GM21619 (cell line): Measurements from ENCODE around the gene PRC1.
"Not testable (repeated sequence)": the region's sequence is repeated elsewhere in the genome, so short reads cannot be mapped to it uniquely, and the experiment has no call there.

Experiments
- ATAC-seq: cut with Tn5 transposase; IDR thresholded peaks from one replicate; pipeline ENCODE4 v1.9.1; 2021; ENCODE audit not compliant: unreplicated experiment

The PRC1 gene, protein sequence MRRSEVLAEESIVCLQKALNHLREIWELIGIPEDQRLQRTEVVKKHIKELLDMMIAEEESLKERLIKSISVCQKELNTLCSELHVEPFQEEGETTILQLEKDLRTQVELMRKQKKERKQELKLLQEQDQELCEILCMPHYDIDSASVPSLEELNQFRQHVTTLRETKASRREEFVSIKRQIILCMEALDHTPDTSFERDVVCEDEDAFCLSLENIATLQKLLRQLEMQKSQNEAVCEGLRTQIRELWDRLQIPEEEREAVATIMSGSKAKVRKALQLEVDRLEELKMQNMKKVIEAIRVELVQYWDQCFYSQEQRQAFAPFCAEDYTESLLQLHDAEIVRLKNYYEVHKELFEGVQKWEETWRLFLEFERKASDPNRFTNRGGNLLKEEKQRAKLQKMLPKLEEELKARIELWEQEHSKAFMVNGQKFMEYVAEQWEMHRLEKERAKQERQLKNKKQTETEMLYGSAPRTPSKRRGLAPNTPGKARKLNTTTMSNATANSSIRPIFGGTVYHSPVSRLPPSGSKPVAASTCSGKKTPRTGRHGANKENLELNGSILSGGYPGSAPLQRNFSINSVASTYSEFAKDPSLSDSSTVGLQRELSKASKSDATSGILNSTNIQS

DNA sequence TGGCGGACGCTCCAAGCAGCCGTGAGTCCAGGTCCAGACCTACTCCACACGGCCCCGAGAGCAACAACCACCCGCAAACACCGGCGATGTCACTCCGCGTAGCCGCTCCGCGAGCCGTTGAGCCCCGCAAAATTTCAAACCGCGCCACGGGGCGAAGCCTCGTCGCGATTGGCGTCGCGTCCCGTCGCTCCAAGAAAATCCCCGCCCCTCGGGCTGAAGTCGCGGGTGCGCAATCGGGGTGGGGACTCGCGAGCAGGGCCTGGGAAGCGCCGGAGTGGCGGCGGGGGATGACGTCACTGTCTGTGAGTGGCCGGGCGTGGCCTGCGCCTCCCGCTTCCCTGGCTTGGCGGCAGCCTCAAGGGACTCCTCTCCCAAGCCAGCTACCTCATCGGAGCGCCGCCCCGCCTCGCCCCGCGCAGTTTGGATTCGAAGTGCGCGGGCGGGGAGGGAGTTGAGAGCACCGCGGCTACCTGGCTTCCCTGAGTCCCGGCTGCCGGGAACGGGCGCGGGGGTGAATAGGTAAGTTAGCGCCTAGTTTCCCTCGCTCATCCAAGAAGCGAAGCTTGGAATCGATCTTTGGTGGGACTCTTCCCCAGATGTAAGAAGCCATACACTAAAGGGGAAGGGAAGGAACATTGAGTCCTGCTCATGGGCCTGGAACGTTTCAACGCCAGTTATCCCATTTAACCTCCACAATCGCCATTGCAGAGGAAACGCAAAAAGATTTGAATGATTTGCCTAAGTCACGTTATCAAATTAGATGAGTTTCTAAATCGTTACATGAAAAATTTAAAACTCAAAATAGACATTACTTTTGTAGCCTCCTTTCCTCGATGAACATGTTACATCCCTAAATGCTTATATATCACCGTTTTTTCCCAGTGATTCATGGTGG lies at the start of gene PRC1:
PRC1 (minus strand) TSS at position 119 of the 895 bp plus-strand sequence; CDS start at position 1, 118 bp downstream.
- ATAC-seq = peak; percentile 96

DNA sequence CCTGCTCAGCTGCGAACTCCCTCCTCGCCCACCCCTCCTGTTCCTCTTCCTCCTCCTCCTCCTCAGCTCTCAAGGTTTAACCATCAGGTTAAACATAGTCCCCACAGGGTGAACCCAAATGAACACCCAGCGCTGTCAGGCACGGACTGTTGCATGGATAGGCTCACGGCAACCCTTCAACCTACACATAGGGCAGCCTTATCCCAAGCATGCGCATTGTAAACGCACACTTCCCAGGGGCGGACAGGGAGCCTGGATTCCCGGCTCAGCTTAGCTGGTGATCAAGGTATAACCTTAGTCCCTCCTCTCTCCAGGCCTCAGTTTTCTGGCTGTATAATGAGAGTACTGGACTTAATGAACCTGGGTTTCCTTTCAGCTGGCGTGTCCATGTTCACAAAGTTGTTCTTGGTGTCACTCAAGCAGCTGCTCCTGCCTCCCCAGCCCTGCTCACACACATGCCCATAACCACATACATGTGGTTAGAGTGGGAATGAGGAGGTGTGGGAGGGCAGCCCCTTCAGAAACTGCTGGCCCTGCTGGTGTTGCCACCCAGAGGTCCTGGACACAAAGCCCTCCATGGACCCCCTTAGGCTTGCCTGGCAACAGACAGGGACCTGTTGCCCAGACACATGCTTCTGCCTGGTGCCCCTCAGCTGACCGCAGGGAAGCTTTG lies 49.0 kb upstream of the PRC1 start:
- ATAC-seq = no peak

DNA sequence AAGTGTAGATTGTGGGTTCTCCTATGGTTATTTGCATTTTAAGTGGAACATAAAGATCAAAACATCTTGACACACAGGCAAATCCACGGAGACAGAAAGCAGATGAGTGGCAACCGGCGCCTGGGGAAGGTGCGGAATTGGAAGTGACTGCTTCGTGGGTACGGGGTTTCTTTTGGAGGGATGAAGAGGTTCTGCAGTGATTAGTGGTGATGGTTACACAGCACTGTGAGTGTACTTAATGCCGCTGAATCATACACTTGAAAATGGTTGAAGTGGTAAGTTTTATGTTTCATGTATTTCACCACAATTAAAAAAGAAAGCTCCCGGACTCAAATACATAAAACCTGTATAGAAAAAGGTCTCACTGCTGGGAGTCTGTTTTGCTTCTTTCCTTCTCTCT lies 46.5 kb upstream of the PRC1 start:
- ATAC-seq = no peak

DNA sequence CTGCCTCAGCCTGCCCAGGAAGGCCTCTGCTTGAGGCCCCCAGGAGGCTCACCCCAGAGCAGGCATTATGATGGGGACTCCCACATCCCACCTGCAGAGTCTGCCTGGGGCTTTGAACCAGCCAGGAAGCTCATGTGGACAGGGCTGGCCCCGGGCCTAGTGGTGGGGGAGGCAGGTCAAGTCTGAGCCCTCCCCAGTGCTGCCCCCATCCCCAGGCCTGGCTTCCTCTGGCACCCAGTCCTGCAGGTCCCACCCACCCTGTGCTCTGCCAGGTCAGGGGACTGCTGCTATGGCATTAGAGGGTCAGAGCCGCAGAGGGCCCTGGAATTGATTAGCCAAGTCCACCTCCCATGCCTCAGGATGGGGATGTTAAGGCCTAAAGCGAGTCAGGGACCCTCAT lies 45.7 kb upstream of the PRC1 start:
- no peak for ATAC-seq

DNA sequence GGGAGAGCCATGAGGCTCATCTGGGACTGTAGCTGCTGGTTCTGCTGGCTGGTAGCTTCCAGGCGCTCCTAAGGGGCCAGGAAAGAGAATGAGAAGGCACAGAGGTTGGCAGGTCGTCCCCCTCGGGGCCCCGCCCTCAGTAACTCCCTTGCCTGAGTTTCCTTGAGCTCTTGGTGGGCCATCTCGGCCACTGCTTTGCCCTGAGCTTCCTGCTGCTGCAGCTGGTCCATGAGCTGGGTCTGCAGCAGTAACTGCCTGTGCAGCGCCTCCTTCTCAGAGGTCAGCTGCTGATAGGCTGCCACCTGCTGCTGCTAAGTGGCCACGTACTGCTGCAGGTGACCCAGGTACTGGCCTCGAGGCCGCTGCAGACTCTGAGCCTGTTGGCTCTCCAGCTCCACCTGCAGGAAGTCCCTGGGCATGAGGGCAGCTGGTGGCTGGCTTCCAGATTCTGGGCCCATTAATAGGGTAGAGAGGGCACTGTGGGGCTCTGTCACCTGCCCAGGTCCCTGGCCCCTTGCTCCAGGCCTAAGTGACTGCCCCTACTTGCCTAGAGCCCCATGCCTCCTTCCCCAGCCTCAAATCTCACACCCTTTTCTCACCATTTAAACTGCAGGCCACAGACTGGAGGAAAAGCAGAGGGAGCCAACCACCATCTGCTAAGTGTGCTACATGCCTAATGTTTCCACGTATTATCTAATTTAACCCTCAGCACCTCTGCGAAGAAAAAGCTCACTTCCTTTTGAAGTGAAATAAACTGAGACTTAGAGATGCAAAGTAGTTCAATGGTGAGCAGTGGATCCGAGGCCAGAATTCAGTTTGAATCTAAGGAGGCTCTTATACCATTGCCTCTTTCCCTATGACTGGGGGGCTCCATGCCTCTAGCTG lies 38.8 kb upstream of the PRC1 start:
- peak; percentile 62 for ATAC-seq

DNA sequence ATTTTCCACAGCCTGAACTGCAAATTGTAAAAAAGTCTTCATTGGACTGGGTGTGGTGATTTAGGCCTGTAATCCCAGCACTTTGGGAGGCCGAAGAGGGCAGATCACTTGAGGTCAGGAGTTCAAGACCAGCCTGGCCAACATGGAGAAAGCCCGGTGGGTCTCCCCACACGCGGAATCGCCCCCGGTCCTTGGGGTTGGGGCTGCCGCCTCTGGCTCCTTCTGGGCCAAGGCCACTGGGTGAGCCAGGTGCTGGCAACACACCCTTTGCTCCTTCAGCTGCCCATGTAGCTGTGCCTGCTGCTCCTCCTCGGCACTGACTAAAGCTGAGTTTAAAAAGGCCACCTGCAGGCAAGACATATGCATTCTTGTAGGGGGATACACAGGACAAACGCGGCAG lies 37.5 kb upstream of the PRC1 start:
- no peak for ATAC-seq

DNA sequence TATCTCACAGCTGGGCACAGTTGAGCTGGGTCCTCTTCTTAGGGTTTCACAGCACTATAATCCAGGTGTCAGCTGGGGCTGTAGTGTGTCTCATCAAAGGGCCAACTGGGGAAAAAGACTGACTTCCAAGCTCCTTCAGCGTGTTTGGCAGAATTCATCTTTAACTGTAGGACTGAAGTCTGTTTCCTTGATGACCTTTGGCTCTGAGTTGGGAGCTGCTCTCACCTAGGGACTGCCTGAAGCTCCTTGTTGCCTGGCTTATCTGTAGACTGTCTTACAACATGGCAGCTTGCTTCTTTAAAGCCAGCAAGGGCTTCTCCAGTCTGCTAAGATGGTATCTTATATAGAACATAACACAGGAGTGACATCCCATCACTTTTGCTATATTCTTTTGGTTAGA lies 33.3 kb upstream of the PRC1 start:
- ATAC-seq = no peak

DNA sequence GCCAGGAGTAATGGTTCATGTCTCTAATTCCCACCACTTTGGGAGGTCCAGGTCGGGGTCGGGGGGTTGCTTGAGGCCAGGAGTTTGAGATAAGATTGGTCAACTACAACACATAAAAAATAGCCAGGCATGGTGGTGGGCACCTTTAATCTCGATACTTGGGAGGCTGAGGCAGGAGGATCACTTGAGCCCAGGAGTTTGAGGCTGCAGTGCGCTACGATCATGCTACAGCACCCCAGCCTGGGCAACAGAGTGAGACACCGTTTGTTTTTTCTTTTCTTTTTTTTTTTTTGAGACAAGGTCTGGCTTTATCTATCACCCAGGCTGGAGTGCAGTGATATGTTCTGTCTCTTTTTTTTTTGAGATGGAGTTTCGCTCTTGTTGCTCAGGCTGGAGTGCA lies 29.4 kb upstream of the PRC1 start:
- ATAC-seq = no peak

DNA sequence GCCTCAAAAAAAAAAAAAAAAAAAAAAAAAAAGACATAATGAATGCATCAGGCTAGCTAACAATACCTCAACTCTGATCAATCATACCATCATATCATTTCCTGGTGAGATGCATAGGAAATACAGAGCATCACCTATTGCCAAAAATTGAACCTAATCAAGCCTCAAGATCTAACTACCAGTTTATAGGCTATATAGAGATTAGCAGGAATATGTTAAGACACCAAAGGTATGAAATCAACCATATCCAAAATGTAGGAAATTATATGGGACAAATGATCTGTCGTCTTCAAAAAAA lies 28.4 kb upstream of the PRC1 start:
- ATAC-seq = peak; percentile 19

DNA sequence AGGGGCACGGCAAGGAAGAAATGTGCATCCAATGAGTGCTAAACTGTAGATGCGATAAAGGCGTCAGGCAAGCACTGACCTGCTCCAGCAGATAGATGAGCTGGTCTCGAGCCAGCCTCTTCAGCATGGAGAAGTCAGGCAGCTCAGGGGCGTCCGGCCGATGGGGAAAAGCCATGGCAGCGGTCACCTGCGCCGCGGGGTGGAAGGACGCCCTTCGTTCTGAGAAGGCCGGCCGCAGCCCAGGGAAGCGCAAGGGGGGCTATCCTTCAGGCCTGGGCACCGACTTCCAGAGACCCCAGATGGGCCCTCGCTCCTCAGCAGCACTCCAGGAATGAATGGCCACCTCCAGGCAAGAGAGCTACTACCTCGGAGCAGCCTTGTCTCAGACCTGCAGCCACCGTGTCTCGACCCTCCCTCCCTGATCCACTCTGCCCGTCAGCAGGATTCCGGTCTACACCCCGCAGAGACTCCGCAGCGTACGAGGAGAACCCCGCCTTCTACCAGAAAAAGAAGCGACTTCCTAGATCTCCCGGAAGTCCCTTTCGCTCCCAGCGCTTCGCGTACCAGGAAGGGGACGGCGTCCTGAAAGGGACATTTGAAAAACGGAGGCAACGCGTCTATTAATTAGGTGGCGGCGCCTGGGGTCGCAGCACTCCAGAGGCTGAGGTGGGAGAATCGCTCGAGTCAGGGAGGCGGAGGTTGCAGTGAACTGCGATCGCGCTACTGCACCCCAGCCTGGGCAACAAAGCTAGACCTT lies 27.9 kb upstream of the PRC1 start, which contains the start of gene VPS33B:
VPS33B (minus strand) TSS at position 520 of the 757 bp plus-strand sequence; CDS start at position 175, 345 bp downstream.
- peak; percentile 70 for ATAC-seq

DNA sequence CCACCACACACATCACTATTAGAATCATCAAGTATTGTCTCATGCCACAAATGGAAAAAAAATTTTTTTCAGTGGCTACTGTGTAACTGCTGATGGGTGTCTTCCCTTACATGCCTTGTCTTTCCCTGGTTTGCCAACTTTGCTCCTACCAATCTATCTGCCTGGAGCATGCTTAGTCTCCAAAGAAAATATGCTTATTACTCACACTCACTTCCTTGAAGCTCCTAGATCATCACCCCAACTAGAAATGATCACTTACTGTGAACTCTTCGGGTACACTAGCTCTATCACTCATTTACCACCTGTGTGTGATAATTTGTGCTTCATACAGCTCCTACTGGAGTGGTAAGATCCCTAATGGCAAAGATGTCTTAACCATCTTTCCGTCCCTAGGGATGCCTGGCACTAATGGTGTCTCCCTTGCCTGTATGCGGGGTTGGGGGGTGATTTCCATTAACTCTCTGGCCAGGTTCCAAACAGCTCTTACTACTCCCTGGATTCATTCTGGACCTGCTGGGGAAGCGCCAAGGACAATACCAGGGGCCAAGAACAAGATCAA lies 27.3 kb upstream of the PRC1 start:
- ATAC-seq = no peak

DNA sequence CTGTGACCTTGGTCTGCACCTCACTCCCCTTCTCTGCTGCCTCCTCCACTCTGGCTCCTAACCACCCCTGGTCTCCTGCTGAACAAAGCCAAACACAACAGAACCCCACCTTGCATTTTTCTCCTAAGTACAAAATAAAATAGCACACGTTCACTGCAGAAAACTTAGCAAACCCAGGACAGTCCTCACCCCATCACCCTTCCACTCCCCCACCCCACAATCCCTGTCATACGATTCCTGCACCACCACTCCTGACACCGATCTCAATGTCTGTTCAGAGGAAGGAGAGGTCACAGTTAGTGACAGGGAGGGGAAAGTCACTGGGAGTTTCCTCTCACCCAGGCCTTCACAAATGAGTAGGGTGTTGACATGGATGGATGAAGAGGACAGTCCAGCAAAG lies 23.8 kb upstream of the PRC1 start:
- ATAC-seq = no peak

DNA sequence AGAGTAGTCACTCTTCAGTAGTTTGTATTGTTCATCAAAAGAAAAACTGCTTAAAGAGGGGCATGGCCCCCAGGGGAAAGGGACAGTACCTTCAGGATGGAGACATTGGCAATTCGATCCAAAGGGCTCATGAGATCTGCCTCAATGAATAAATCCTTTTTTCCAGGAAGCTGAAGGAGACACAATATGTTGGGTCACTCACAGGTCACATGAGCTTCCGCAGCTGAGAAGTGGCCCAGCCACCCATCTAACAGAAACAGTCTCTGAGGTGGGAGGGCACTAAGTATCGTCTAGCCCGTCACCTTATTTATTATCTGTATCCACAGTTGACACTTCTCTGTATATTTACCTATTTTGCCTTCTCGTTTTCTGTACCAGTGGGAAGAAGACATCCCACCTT lies 23.4 kb upstream of the PRC1 start:
- no peak for ATAC-seq

DNA sequence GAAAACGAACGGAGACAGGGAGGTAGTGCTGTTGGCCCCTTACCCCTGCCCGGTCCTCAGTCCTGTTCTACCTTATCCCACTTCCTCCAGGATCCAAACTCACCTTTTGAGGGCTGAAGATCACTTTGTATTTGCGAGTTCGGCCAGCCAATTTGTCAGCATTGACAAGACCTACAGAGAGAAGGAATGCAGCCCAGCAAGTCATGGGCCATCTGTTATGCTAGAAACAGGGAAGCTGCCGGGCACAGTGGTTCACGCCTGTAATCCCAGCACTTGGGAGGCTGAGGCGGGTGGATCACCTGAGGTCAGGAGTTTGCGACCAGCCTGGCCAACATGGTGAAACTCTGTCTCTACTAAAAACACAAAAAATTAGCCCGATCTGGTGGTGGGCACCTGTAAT lies 19.4 kb upstream of the PRC1 start:
- ATAC-seq = not testable (repeated sequence)

DNA sequence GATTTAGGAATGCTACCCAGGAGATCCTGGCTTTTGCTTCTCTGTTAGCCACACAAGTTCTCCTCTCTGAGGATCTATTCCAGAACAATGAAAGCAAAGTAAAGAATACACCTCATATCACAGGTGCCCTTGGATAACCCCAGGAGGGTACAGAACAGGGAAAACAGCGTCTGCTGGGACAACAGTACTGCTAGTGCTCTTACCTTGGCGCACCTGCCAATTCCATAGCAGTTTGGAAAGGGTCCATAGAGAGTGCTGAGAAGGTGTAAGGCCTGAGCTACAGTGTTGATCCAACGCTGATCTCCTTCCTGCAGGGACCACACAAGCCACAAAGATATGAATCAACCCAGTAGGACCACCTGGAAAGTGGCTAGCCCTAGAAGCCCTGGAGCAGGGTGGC lies 12.9 kb upstream of the PRC1 start:
- no peak for ATAC-seq

DNA sequence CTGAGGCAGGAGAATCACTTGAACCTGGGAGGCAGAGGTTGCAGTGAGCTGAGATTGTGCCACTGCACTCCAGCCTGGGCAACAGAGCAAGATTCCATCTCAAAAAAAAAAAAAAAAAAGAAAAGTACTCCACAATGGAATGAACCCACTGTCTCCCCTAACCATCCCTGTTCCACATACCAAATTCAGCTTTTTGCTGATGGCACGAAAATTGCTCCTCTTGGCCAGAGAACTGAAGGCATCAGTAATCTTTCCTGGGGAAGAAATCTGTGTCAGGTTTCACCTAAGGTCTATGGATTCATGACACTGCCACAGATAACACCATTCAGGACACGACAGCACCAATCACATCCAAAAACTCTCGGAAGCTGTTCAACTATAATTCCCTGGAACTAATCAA lies 6.9 kb upstream of the PRC1 start:
- ATAC-seq = no peak

DNA sequence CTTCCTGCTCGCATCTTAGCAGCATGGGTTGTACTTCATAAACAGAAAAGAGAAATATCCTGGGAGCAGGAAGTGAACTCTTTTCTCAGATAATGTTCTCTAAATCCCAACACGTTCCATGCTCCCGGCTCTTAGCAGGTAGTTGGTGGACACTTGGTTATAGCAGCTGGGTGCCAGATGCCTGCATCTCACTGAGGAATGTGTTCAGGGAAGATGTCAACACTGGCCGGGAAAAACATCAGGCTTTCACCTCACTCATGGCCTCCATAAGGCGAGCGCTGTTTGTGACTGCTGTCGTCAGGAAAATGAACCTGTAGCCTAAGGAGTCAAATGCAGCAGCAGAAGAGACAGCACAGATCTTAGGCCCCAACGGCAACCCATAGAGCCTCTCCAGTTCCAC lies 4.4 kb upstream of the PRC1 start:
- no peak for ATAC-seq

DNA sequence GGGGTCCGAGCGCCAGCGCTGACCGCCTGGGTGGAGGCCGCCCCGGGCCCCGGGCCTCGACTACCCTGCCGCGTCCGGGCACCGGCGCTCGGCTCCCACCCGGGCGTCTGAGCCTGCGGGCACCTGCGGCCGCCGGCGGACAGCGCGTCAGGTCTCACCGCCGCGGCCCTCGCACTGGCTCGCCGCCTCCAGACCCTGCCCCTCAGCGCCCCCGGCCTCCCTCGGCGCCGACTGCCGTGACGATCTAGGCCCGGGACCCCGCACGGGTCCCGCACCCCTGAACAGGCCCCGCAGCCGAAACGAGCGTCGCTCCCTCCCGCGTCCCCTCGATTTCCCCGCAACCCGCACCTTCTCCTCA lies 297 bp downstream of the PRC1 start:
- peak; percentile 18 for ATAC-seq

DNA sequence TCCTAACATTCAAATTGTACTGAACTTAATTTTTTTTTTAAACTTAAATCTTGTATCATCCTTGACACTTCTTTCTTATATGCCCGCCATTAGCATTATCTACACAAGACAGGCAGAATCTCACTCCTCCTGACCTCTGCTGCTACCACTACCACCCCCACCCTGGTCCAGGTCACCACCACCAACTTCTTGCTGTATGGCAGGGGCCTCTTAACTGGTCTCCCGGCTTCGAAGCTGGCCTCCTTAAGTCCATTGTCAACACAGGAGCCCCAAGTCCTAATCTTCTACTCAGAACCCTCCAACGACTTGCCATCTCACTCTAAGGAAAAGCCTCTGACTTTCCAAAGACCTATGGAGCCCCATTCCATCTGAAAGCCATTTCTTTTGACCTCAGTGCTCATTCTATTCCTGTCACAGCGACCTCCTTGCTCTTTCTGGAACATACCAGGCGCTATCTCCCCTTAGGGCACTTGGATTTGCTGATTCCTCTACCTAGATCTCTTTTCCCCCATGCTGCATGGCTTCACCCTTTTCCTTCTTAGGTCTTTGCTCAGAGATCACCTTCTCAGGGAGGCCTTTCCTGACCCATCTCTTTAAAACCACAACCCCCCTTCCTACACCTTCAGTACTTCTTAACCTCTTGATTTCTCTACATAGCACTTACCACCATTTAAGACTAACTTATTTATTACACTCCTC lies 2.6 kb downstream of the PRC1 start:
- ATAC-seq = no peak
